Central memory CD8-positive, alpha-beta T cell (primary cell): Measurements from ENCODE around the gene ALKBH2.
A peak's percentile ranks its signal among the peaks of the same experiment; 100 is the strongest.
"Not testable (repeated sequence)": the region's sequence is repeated elsewhere in the genome, so short reads cannot be mapped to it uniquely, and the experiment has no call there.

Experiments
- ATAC-seq: fragments of 150-1000 bp; cut with Tn5 transposase; replicated peaks from 2 replicates; pipeline ENCODE4 v1.10.0; 2022; ENCODE audit warnings: mild to moderate bottlenecking, moderate FRiP score, moderate number of reproducible peaks; ENCODE audit not compliant: poor library complexity, severe bottlenecking; ENCODE audit errors: extremely low read depth
- DNase-seq, 2 donors: peaks; one replicate each; pipeline ENCODE4 v3.0.0; 2021; ENCODE audit warnings: low spot score in 2 of 2
- H3K27ac Mint-ChIP-seq: one replicate; pipeline ENCODE4 v1.8.0; 2022; ENCODE audit warnings: low read depth, mild to moderate bottlenecking, moderate library complexity, mixed read lengths
- H3K27me3 Mint-ChIP-seq: one replicate; pipeline ENCODE4 v1.8.0; 2022; ENCODE audit warnings: mixed read lengths
- H3K36me3 Mint-ChIP-seq: one replicate; pipeline ENCODE4 v1.8.0; 2022; ENCODE audit warnings: mild to moderate bottlenecking, moderate library complexity, mixed read lengths; ENCODE audit not compliant: insufficient read depth
- H3K4me1 Mint-ChIP-seq: one replicate; pipeline ENCODE4 v1.8.0; 2022; ENCODE audit warnings: mixed read lengths
- H3K4me3 Mint-ChIP-seq: one replicate; pipeline ENCODE4 v1.8.0; 2022; ENCODE audit warnings: mild to moderate bottlenecking, moderate library complexity, mixed read lengths
- H3K9me3 Mint-ChIP-seq: one replicate; pipeline ENCODE4 v1.8.0; 2022; ENCODE audit warnings: mixed read lengths

Gene ALKBH2

GRCh38 chr12:109085590-109085989 lies 7.7 kb downstream of the ALKBH2 start:
- no peak overlapping the region for H3K27ac Mint-ChIP-seq
- DNase-seq (no peak), ATAC-seq (no peak)
- no peaks in the 10 kb centered on the region for H3K9me3 Mint-ChIP-seq
- no peaks in the 10 kb centered on the region for H3K4me1 Mint-ChIP-seq
- H3K4me3 Mint-ChIP-seq: no peak overlapping the region
- H3K36me3 Mint-ChIP-seq: peaks cover 29% of the 10 kb centered on the region
- H3K27me3 Mint-ChIP-seq: no peaks in the 10 kb centered on the region

- no peak overlapping the region for H3K4me3 Mint-ChIP-seq
- DNase-seq (no peak), ATAC-seq (no peak)
- no peak overlapping the region for H3K27ac Mint-ChIP-seq
- no peaks in the 10 kb centered on the region for H3K9me3 Mint-ChIP-seq
- H3K27me3 Mint-ChIP-seq: no peaks in the 10 kb centered on the region
- H3K36me3 Mint-ChIP-seq: peaks cover 32% of the 10 kb centered on the region
- no peaks in the 10 kb centered on the region for H3K4me1 Mint-ChIP-seq
Measured at GRCh38 chr12:109084425-109084824, 8.8 kb downstream of the ALKBH2 start.

GRCh38 chr12:109082751-109083150 lies 10.5 kb downstream of the ALKBH2 start:
- Mint-ChIP-seq H3K27ac (no peak overlapping the region), H3K9me3 (peaks cover 5% of the 10 kb centered on the region), H3K4me1 (no peaks in the 10 kb centered on the region), H3K4me3 (no peak overlapping the region), H3K27me3 (no peaks in the 10 kb centered on the region), H3K36me3 (peaks cover 30% of the 10 kb centered on the region)
- DNase-seq: no peak
- no peak for ATAC-seq

DNA sequence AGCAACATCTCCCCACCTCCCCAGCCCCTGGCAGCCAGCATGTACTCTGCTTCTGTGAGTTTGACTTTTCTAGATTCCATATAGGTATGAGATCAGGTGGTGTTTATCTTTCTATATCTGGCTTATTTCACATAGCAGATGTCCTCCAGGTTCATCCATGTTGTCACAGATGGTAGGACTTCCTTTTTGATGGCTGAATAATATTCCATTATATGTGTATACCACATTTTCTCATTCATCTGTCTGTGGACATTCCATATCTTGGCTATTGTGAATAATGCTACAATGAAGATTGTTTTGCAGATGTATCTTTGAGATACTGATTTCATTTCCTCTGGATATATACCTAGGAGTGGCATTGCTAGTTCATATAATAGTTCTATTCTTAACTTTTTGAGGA lies 18.4 kb downstream of the ALKBH2 start:
- H3K27me3 Mint-ChIP-seq: no peaks in the 10 kb centered on the region
- H3K36me3 Mint-ChIP-seq: peaks cover 26% of the 10 kb centered on the region

DNA sequence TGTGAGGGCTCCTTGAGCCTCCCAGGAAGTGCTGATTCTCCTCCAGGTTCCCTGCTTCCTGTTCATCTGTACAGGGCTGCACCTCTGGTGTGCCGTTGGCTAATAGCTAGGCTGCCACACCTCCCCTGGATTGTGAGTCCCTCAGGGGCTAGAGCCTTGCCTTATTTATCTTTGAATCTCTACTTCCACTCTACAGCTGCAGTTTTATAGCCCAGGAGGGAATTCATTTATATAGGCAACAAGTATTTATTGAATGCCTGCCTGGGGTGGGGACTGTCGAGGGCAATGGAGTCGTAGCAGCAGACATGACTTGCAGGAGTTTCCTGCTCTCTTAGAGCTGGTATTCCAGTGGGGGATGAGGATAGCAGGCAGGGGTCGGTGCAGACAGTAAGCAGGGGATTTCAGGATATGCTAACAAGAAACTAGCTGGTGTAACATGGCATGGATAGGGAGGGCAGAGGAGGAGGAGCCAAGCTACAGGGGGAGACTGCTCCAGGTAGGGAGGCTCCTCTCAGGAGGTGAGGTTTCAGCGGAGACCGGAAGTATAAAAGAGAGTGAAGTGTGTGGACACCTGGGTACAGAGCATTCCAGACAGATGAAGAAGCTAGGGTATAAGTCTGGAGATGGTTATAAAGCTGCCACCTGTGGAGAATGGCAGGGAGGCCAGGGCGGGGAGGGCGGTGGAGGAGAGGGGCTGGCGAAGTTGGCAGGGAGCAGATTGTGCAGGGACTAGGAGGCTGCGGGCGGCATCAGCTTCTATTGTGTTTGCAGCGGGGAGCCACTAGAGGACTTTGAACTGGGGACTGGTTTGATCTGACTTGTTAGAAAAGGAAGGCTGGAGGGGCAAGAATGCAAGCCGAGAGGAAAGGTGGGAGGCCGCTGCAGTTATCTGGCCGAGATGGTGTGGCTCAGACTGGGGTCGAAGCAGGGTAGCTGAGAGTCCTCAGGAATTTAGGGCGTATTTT lies 23.7 kb downstream of the ALKBH2 start:
- no peak for ATAC-seq
- no peak for DNase-seq
- Mint-ChIP-seq H3K4me3 (no peak overlapping the region), H3K27me3 (no peaks in the 10 kb centered on the region), H3K27ac (no peak overlapping the region), H3K36me3 (peaks cover 18% of the 10 kb centered on the region), H3K4me1 (no peaks in the 10 kb centered on the region), H3K9me3 (no peaks in the 10 kb centered on the region)

More for the DNA sequence above, 18.4 kb downstream of the ALKBH2 start:
- ATAC-seq (no peak), DNase-seq (no peak)
- H3K9me3 Mint-ChIP-seq: peaks cover 5% of the 10 kb centered on the region
- H3K4me1 Mint-ChIP-seq: no peaks in the 10 kb centered on the region
- no peak overlapping the region for H3K27ac Mint-ChIP-seq
- no peak overlapping the region for H3K4me3 Mint-ChIP-seq

- no peak overlapping the region for H3K27ac Mint-ChIP-seq
- ATAC-seq (no peak), DNase-seq (no peak)
- peaks cover 14% of the 10 kb centered on the region for H3K36me3 Mint-ChIP-seq
- H3K27me3 Mint-ChIP-seq: no peaks in the 10 kb centered on the region
- H3K9me3 Mint-ChIP-seq: no peaks in the 10 kb centered on the region
- H3K4me3 Mint-ChIP-seq: no peak overlapping the region
- H3K4me1 Mint-ChIP-seq: no peaks in the 10 kb centered on the region
Measured at GRCh38 chr12:109065853-109066193, 27.4 kb downstream of the ALKBH2 start.

DNA sequence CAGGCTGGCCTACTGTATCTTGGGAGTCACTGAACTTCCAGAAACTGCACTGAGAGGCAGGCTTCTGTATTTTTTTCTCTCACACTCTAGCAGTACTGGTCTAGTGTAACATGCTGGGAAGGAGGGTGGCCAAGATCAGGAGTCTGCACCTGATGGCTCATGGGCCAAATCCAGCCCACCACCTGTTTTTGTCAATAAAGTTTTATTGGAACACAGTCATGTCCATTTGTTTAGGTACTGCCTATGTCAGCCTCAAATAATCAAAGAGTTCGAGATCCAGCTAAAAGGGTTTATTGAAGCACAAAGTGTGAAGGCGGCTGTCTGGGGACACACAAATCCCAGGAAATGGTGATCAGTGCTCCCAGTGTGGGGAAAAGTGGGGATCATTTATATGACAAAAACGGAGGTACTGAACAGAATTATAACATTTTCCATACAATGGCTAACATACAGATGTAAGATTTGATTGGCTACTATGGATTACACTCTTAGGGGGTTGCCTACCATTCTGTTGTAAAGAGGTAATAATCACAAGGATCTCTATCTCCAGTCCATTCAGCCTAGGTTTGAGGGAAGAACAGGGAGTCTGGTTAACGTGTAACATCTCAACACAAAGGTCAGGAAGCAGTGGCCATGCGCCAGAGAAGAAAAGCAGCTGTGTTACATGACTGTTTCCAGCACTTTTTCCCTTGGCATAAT lies 28.0 kb downstream of the ALKBH2 start:
- Mint-ChIP-seq H3K9me3 (no peaks in the 10 kb centered on the region), H3K36me3 (peaks cover 12% of the 10 kb centered on the region), H3K4me1 (no peaks in the 10 kb centered on the region), H3K27ac (no peak overlapping the region), H3K4me3 (no peak overlapping the region), H3K27me3 (no peaks in the 10 kb centered on the region)
- no peak for ATAC-seq
- no peak for DNase-seq

DNA sequence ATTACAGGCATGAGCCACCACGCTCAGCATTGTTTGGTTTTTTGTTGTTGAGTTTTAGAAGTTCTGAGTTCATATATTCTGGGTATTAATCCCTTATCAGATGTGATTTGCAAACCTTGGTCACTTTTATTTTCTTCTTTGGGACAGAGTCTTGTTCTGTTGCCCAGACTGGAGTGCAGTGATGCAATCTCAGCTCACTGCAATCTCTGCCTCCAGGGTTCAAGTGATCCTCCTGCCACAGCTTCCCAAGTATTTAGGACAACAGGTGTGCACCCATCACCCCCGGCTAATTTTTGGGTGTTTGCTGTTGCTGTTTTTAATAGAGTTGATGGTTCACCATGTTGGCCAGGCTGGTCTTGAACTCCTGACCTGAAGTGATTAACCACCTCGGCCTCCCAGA lies 29.1 kb downstream of the ALKBH2 start:
- H3K27me3 Mint-ChIP-seq: no peaks in the 10 kb centered on the region
- ATAC-seq (no peak), DNase-seq (no peak)
- H3K9me3 Mint-ChIP-seq: no peaks in the 10 kb centered on the region
- H3K4me1 Mint-ChIP-seq: no peaks in the 10 kb centered on the region
- H3K4me3 Mint-ChIP-seq: no peak overlapping the region
- H3K36me3 Mint-ChIP-seq: peaks cover 10% of the 10 kb centered on the region
- H3K27ac Mint-ChIP-seq: no peak overlapping the region

DNA sequence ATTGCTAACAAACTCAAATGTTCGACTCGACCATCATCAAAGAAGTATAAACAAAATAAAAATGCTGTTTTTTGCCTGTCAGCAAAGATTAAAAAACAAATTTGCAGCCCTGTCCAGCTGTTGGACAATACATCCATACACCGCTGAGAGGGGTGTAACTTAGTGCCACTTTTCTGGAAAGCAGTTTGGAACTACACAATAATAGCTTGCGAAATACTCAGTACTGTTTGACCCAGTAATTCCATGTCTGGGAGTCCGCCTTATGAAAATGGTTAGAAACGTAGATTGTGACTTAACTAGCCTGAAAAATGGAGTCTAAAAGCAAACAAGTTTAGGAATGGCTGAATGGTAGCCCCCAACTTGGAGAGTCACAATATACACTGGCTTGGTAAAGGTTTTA lies 34.5 kb downstream of the ALKBH2 start:
- Mint-ChIP-seq H3K27me3 (no peaks in the 10 kb centered on the region), H3K4me3 (no peak overlapping the region), H3K27ac (no peak overlapping the region), H3K9me3 (no peaks in the 10 kb centered on the region), H3K4me1 (peaks cover 5% of the 10 kb centered on the region), H3K36me3 (peaks cover 13% of the 10 kb centered on the region)
- ATAC-seq (no peak), DNase-seq (no peak)

- no peak overlapping the region for H3K27ac Mint-ChIP-seq
- DNase-seq (no peak), ATAC-seq (no peak)
- H3K4me1 Mint-ChIP-seq: peaks cover 16% of the 10 kb centered on the region
- no peaks in the 10 kb centered on the region for H3K9me3 Mint-ChIP-seq
- no peak overlapping the region for H3K4me3 Mint-ChIP-seq
- peaks cover 22% of the 10 kb centered on the region for H3K36me3 Mint-ChIP-seq
- H3K27me3 Mint-ChIP-seq: no peaks in the 10 kb centered on the region
Measured at GRCh38 chr12:109057376-109057775, 35.9 kb downstream of the ALKBH2 start.

- Mint-ChIP-seq H3K9me3 (no peaks in the 10 kb centered on the region), H3K27ac (no peak overlapping the region), H3K4me3 (no peak overlapping the region), H3K27me3 (no peaks in the 10 kb centered on the region), H3K36me3 (peaks cover 25% of the 10 kb centered on the region), H3K4me1 (peaks cover 21% of the 10 kb centered on the region)
- ATAC-seq: no peak
- DNase-seq: no peak
Measured at GRCh38 chr12:109056891-109057290, 36.4 kb downstream of the ALKBH2 start.

GRCh38 chr12:109054520-109054919 lies 38.8 kb downstream of the ALKBH2 start:
- H3K4me1 Mint-ChIP-seq: peaks cover 21% of the 10 kb centered on the region
- no peaks in the 10 kb centered on the region for H3K27me3 Mint-ChIP-seq
- DNase-seq: no peak
- no peaks in the 10 kb centered on the region for H3K9me3 Mint-ChIP-seq
- no peak for ATAC-seq
- H3K27ac Mint-ChIP-seq: peak overlapping the region; percentile 98
- peaks cover 23% of the 10 kb centered on the region for H3K36me3 Mint-ChIP-seq
- H3K4me3 Mint-ChIP-seq: no peak overlapping the region

GRCh38 chr12:109054124-109054513 lies 39.2 kb downstream of the ALKBH2 start:
- ATAC-seq, DNase-seq, H3K9me3 Mint-ChIP-seq, H3K27me3 Mint-ChIP-seq: not testable (repeated sequence)
- H3K4me3 Mint-ChIP-seq: peak overlapping the region; percentile 88
- H3K4me1 Mint-ChIP-seq: peaks cover 21% of the 10 kb centered on the region
- H3K27ac Mint-ChIP-seq: peak overlapping the region; percentile 98
- peaks cover 24% of the 10 kb centered on the region for H3K36me3 Mint-ChIP-seq
